ENCODE data around the gene C5AR1.

GRCh38 chr19:47310819-47311218, 1.2 kb downstream of the C5AR1 start:
- TF ChIP-seq CTCF (IDR thresholded peaks at IDR 0.05), result no peak
- TF ChIP-seq POLR2A (IDR thresholded peaks at IDR 0.05), result no peak

Measured in Peyer's patch (tissue), 4 donors.